T-helper 1 cell (primary cell): ENCODE measurements around the gene KLF6.

ENCODE experiments used
- DNase-seq, 5 donors: peaks; one replicate each; pipeline ENCODE4 v3.0.0-alpha.2; 2012 to 2020

The KLF6 gene

DNA sequence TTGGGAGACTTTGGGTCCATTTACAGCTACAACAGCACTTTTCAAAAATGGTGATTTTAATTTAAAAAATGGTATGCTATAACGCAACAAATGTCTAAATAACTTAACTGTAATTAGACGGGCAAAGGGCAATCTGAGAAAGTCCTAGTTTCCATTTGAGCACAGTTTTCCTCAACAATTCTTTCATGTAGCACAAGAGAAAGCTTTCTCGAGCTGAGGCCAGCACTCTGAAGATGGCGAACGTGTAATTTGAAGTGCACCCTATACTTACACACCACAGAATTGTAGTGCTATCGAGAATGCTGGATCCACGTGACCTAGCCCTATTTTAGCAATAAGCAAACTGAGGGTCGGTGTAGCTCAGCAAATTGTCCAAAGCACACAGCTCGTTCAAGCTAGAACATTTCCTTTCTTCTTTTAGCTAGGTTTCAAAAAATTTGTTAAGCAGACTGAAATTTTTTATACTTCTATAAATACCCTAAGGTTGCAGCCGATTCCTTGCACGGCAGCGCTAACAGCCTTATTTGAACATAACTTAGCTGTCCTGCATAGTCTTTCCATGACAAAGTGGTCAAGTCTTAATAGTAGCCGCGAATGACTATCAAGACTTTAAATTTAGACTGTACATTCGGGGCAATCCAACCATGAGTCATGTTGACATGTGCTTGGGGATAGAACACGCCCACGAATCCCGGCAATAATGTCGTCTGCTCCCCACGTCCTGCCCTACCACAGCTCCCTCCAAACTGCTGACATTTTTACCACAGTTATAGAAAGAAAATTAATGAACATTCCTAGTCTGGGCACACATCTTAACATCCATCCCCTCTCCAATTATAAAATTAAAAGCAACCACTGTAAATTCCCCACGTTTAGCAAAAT, 10.0 kb downstream of the KLF6 start:
- no peak for DNase-seq

GRCh38 chr10:3774018-3774813, 10.8 kb downstream of the KLF6 start:
- DNase-seq, result no peak

DNA sequence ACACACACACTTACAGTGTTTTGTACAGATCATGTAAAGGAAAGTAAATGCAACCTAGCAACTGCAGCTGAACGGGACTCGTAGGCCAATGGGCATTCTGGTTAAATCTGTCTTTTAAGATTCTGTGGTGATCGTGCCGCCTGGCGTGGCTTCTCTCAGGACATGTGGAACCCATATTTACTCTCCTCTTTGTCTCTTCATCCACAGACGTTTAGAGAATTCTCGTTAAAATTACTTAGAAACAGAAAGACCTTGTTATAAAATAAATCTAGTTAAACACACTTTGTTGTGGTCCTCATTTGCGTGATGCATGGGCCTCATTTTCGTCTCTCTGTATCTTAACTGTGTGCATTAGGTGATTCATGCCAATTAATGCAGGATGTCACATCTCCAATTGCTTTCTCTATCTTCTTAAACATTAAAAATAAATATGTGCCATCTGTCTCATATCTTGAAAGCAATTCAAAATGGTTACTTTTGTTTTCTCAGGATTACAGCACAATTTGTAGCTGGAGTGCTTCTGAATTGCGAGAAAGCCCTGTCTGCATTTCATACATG, 11.5 kb downstream of the KLF6 start:
- DNase-seq, result no peak

- no peak for DNase-seq
Measured at GRCh38 chr10:3772361-3773171, 12.4 kb downstream of the KLF6 start.

- DNase-seq, result no peak
Measured at GRCh38 chr10:3770611-3771110, 14.3 kb downstream of the KLF6 start.

- DNase-seq, result no peak
Measured at GRCh38 chr10:3769556-3769955, 15.5 kb downstream of the KLF6 start.

DNA sequence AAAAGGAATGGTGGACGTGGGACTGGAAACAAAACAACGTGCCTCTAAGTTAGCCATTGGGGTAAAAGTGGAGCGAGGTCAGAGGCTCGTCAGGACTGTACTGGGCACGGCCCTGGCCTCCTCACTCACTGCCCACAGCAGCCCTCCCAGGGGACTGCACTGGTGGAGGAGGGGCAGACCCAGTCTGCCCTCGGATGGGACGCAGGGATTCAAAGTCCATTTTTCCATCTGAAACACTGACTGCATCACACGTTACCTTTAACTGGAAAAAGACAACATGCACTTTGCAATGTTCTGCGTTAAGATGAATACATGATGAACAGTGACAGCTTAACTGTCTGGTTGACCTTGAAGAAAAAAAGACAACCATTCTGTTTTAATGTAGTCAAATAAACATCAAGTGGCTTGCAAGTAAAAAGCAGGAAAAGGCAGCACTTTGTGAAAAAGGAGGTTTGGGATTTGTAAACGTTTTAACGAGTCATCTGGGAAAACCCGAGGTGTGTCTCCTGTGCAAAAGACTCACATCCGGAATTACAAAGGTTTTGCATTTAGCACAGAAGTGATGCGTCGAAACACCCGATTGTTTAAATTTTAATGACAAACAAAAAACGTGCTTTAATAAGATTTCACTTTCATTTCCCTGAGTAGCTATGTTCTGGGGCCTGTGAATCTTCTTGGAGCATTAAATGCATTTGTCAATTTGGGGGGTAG, 18.8 kb downstream of the KLF6 start:
- no peak for DNase-seq

DNA sequence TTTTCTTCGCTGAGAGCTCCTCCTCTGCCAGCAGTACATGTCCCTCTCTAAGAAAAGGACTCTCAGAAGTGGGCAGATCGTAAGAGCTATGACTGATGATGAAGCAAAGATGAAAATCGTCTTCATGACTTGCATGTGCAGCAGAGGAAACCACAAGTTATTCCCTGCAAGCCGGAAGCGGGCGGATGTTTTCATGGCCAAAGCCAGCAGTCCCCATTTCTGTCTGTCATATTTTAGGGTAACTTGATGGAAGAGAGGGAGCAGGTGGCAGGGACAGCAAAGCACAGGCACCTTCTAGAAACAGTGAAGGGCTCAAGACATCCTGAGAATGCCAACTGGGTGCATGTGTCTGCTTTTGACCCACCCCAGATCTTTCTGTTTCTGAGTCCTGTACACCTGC, 19.9 kb downstream of the KLF6 start:
- DNase-seq, result peak in 2 of 5 donors; percentile 25 to 82

GRCh38 chr10:3764626-3765112, 20.3 kb downstream of the KLF6 start:
- peak in 1 of 5 donors; percentile 39 for DNase-seq

DNA sequence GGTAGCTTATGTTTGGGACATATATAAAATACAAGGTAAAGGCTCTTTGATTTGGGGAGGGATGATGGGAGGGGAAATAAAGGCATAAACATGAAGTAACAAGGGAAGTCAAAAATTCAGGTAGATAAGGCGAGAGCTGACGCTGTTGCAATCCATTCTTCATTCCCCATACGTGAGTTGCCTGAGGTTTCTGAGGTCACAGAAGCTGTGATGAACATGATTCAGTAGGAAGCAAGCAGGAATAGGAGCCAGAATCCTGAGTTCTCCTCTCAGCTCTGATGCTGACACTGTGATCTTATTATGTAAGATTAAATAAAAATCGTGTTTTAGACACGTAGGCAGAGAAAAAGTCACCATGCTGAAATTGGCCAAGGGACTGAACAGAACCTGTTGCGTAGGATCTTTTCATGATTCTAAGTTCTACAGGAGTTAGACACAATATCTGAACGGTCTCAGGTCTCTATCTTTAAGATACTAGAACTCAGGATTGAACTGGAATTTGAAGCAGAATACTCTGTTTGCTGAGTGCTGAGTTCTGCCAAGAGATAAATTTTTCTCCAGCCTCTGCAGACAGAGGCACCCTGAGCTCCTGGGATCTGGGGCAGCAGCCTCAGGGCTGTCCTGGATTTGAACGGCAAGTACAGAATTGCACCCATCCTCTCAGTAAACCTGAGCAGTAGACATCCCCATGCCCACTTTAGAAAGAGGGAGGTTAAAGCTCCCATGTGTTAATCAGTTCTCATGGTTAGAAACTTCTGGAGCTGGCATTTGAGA, 21.0 kb downstream of the KLF6 start:
- no peak for DNase-seq

DNA sequence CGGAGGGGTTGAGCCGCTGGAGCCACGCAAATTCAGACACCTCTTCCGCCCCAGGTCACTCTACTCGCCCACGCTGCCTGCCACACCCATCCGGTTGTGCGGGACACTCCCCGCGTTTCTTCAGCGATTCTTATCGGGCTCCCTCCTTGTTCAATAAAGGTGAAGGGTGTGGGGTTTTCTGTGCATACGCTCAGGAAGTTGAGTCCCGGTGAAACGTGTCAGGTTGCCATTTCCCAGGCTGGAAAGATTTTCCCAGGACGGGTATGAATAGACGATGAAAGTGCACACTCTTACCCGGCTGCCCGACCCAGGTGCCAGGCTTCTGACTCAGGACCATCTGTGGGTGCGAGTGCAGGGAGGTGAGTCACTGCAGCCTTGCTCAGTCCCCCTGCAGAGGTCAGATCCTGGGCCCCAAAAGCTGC, 22.0 kb downstream of the KLF6 start:
- DNase-seq, result no peak

GRCh38 chr10:3762309-3762708, 22.7 kb downstream of the KLF6 start:
- no peak for DNase-seq

DNA sequence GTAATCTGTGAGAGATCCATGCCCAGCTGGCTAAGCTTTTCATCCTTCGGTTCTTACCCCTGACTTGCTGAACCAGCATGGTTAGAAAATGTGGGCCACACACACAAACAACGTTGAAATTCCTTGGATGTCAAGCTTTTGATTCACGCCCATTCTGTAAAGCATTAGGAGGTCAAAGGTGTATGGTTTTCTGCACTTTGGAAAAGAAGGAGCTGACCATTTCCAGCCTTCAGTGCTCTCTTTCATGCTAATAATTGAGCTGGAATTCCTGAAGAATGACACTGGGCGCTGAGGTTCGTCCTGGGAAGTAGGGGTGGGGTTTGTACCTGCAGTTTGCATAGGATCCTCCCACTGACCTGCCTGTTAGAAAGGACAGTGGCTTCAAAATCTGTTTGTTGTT, 23.1 kb downstream of the KLF6 start:
- DNase-seq, result no peak

DNA sequence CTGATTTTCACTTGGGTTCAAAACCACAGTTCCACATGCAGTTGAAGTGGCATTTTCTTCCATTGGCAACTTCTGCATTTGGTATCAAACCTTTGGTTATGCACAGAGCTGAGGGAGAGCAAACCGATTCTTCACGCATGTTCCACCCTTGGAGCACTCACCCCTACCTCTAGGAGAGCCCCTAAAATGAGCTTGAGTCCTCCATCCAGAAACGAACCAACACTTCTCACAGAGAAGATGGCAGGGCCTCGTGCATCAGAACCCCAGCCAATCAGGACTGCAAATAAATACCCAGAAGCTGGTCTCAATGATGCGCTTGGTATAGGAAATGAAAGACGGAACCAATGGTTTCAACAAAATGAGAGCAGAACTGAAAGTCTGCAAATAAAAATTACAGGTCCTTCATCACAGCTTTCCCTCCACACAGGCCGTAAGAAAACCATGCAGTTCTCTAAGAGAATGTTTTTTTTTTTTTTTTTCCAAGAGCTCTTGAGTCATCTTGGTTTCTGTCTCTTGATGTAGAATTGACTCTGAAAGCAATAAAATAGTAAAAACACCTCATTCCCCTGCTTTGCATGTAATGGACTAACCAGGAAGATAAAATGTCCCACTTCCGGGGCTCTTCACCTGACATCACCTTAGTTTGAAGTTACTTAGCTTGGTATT, 23.9 kb downstream of the KLF6 start:
- peak in 1 of 5 donors; percentile 63 for DNase-seq

GRCh38 chr10:3760083-3760482, 24.9 kb downstream of the KLF6 start:
- no peak for DNase-seq

DNA sequence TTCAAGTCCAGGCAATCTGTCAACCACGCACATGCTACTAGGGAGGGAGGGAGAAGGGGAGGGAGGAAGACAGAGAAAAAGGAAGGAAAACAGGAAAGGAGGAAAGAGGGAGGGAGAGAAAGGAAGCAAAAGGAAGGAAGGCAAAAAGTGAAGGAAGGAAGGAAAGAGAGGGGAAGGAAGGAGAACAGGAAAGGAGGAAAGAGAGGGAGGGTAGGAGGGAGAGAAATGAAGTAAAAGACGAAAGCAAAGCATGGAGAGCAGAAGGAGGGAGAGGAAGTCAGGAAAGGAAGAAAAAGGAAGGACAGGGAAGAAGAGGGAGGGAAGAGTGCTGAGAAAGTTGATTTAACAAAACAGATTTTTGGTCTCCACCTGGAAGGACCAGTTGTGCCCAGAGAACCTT, 25.6 kb downstream of the KLF6 start:
- DNase-seq, result no peak

DNA sequence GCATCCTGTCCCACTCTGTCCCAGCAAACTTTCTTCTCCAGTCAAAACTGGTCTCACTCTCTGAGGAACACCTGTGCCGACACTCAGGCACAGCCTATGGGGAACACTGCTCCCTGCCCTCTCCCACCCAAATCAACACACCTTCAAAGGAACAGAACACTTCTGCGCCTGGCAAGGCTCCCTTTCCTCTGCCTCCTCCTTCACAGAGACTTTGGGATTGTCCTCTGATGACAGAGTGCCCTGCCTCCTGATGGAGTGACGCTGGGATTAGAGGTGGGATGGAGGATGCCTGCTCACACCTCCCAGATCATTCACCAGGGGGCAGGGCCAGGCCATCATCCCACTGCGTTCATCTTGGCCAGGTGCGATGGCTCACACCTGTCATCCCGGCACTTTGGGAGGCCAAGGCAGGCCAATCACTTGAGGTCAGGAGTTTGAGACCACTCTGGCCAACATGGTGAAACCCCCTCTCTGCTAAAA, 26.5 kb downstream of the KLF6 start:
- DNase-seq, result no peak

- peak; percentile 30 to 91 (median 56) for DNase-seq
Measured at GRCh38 chr10:3757638-3758490, 27.1 kb downstream of the KLF6 start.

- peak in 1 of 5 donors; percentile 72 for DNase-seq
Measured at GRCh38 chr10:3757250-3757637, 27.8 kb downstream of the KLF6 start.
